ENCODE results near the gene KDM2B. TPM values are rescaled to one million over a fixed set of nuclear protein-coding genes. Genes with fewer than 3 reads are reported as not detected.

Gene KDM2B
- total RNA-seq, 2 donors from 2014 or later, result 18.1 to 39.3 TPM

- Histone ChIP-seq H3K27ac (no peak overlapping the region), H3K36me3 (no peaks in the 10 kb centered on the region), H3K9me3 (no peaks in the 10 kb centered on the region), H3K4me3 (no peak overlapping the region), H3K4me1 (replicated peaks) (no peaks in the 10 kb centered on the region), H3K27me3 (replicated peaks; ENCODE audit: insufficient read depth) (no peaks in the 10 kb centered on the region)
- intact Hi-C loops (cut with DNase I), result no loop called here
- no peak for DNase-seq (ENCODE audit: low spot score)
- WGBS, result 47% methylated on average over 1 of the region's 1 CpG
- TF ChIP-seq POLR2A (IDR thresholded peaks at IDR 0.05), result no peak
These were observed 5.8 kb downstream of the KDM2B start for GRCh38 chr12:121575051-121575450.

GRCh38 chr12:121574025-121574424, 6.8 kb downstream of the KDM2B start:
- Histone ChIP-seq H3K4me1 (replicated peaks) (peaks cover 2% of the 10 kb centered on the region), H3K36me3 (no peaks in the 10 kb centered on the region), H3K27ac (no peak overlapping the region), H3K9me3 (no peaks in the 10 kb centered on the region), H3K4me3 (no peak overlapping the region), H3K27me3 (replicated peaks; ENCODE audit: insufficient read depth) (no peaks in the 10 kb centered on the region)
- no peak for DNase-seq (ENCODE audit: low spot score)
- WGBS, result 66% methylated on average over 11 of the region's 11 CpGs
- TF ChIP-seq POLR2A (IDR thresholded peaks at IDR 0.05) (no peak), POLR2AphosphoS5 (IDR thresholded peaks at IDR 0.05) (no peak)
- intact Hi-C loops (cut with DNase I), result no loop called here

DNA sequence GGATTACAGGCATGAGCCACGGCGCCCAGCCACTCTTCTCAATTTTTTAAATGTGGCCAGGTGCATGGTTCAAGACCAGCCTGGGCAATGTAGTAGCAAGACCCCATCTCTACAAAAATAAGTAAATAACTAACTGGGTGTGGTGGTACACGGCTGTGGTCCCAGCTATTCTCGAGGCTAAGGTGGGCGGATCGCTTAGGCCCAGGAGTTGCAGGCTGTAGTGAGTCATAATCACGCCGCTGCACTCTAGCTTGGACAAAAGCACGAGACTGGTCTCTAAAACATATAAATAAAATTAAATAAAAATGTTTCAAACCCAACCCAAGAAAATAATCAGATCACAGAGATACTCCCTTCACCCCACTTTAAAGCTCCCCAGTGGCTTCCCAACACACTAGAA, 8.9 kb downstream of the KDM2B start:
- no peak overlapping the region for H3K27ac ChIP-seq
- intact Hi-C loops (cut with DNase I), result no loop called here
- no peaks in the 10 kb centered on the region for H3K27me3 ChIP-seq (replicated peaks; ENCODE audit: insufficient read depth)
- TF ChIP-seq, protein P1, sequence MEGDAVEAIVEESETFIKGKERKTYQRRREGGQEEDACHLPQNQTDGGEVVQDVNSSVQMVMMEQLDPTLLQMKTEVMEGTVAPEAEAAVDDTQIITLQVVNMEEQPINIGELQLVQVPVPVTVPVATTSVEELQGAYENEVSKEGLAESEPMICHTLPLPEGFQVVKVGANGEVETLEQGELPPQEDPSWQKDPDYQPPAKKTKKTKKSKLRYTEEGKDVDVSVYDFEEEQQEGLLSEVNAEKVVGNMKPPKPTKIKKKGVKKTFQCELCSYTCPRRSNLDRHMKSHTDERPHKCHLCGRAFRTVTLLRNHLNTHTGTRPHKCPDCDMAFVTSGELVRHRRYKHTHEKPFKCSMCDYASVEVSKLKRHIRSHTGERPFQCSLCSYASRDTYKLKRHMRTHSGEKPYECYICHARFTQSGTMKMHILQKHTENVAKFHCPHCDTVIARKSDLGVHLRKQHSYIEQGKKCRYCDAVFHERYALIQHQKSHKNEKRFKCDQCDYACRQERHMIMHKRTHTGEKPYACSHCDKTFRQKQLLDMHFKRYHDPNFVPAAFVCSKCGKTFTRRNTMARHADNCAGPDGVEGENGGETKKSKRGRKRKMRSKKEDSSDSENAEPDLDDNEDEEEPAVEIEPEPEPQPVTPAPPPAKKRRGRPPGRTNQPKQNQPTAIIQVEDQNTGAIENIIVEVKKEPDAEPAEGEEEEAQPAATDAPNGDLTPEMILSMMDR (IDR thresholded peaks at IDR 0.05), result no peak
- TF ChIP-seq POLR2AphosphoS5 (IDR thresholded peaks at IDR 0.05) (no peak), POLR2A (IDR thresholded peaks at IDR 0.05) (no peak)
- DNase-seq (ENCODE audit: low spot score), result no peak
- no peak overlapping the region for H3K4me3 ChIP-seq
- H3K9me3 ChIP-seq, result no peaks in the 10 kb centered on the region
- peaks cover 2% of the 10 kb centered on the region for H3K4me1 ChIP-seq (replicated peaks)
- no peaks in the 10 kb centered on the region for H3K36me3 ChIP-seq
- WGBS, result 92% methylated on average over 9 of the region's 9 CpGs

- no peak overlapping the region for H3K4me3 ChIP-seq
- no peak overlapping the region for H3K27ac ChIP-seq
- no peak for DNase-seq (ENCODE audit: low spot score)
- 80% methylated on average over 5 of the region's 5 CpGs for WGBS
- H3K9me3 ChIP-seq, result no peaks in the 10 kb centered on the region
- H3K36me3 ChIP-seq, result no peaks in the 10 kb centered on the region
- TF ChIP-seq, protein P1 (IDR thresholded peaks at IDR 0.05), result no peak
- TF ChIP-seq POLR2AphosphoS5 (IDR thresholded peaks at IDR 0.05) (no peak), POLR2A (IDR thresholded peaks at IDR 0.05) (no peak)
- no peaks in the 10 kb centered on the region for H3K27me3 ChIP-seq (replicated peaks; ENCODE audit: insufficient read depth)
- intact Hi-C loops (cut with DNase I), result no loop called here
- H3K4me1 ChIP-seq (replicated peaks), result peaks cover 2% of the 10 kb centered on the region
These were observed 10.1 kb downstream of the KDM2B start for GRCh38 chr12:121570467-121571283.

- DNase-seq (ENCODE audit: low spot score), result no peak
- Histone ChIP-seq H3K4me1 (replicated peaks) (peaks cover 2% of the 10 kb centered on the region), H3K27me3 (replicated peaks; ENCODE audit: insufficient read depth) (no peaks in the 10 kb centered on the region), H3K4me3 (no peak overlapping the region), H3K36me3 (no peaks in the 10 kb centered on the region), H3K27ac (no peak overlapping the region), H3K9me3 (no peaks in the 10 kb centered on the region)
- TF ChIP-seq, protein P1 (IDR thresholded peaks at IDR 0.05), result no peak
- TF ChIP-seq POLR2AphosphoS5 (IDR thresholded peaks at IDR 0.05), result no peak
- no peak for TF ChIP-seq POLR2A (IDR thresholded peaks at IDR 0.05)
- intact Hi-C loops (cut with DNase I), result no loop called here
- 64% methylated on average over 13 of the region's 13 CpGs for WGBS
These were observed 11.7 kb downstream of the KDM2B start for GRCh38 chr12:121568971-121569751.

All from prostate gland (tissue), 2 donors.